Panc1 (cell line): ENCODE data around the gene ZNF749.

ENCODE experiments used
- POLR2AphosphoS5 ChIP-seq: IDR thresholded peaks from 2 replicates; pipeline ENCODE4 v1.6.1; 2012; ENCODE audit warnings: mild to moderate bottlenecking, low read depth, low read length, moderate library complexity
- TF ChIP-seq, protein P1 (sequence below), 2 experiments: IDR thresholded peaks; 2 replicates each; pipeline ENCODE4 v1.6.1; 2011 to 2012; ENCODE audit warnings: low read depth in 2 of 2, control low read depth in 1 of 2, low read length in 1 of 2, mild to moderate bottlenecking in 1 of 2, moderate library complexity in 1 of 2; ENCODE audit not compliant: insufficient read depth in 1 of 2

DNA sequence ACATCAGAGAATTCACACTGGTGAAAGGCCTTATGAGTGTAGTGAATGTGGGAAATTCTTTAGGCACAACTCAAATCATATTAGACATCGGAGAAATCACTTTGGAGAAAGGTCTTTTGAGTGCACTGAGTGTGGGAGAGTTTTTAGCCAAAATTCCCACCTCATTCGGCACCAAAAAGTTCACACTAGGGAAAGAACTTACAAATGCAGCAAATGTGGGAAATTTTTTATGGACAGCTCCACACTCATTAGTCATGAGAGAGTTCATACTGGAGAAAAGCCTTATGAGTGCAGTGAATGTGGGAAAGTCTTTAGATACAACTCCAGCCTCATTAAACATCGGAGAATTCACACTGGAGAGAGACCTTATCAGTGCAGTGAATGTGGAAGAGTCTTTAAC lies 14.1 kb upstream of the ZNF749 start:
- TF ChIP-seq POLR2AphosphoS5 = no peak
- TF ChIP-seq, protein P1, sequence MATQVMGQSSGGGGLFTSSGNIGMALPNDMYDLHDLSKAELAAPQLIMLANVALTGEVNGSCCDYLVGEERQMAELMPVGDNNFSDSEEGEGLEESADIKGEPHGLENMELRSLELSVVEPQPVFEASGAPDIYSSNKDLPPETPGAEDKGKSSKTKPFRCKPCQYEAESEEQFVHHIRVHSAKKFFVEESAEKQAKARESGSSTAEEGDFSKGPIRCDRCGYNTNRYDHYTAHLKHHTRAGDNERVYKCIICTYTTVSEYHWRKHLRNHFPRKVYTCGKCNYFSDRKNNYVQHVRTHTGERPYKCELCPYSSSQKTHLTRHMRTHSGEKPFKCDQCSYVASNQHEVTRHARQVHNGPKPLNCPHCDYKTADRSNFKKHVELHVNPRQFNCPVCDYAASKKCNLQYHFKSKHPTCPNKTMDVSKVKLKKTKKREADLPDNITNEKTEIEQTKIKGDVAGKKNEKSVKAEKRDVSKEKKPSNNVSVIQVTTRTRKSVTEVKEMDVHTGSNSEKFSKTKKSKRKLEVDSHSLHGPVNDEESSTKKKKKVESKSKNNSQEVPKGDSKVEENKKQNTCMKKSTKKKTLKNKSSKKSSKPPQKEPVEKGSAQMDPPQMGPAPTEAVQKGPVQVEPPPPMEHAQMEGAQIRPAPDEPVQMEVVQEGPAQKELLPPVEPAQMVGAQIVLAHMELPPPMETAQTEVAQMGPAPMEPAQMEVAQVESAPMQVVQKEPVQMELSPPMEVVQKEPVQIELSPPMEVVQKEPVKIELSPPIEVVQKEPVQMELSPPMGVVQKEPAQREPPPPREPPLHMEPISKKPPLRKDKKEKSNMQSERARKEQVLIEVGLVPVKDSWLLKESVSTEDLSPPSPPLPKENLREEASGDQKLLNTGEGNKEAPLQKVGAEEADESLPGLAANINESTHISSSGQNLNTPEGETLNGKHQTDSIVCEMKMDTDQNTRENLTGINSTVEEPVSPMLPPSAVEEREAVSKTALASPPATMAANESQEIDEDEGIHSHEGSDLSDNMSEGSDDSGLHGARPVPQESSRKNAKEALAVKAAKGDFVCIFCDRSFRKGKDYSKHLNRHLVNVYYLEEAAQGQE (IDR thresholded peaks at IDR 0.05; ENCODE audit: insufficient read depth in 1 of 2, low read depth in 2 of 2, low read length in 1 of 2) = no peak
